Tibial artery (tissue), 4 donors: ENCODE data around the gene KLHL36.

Experiments used
- DNase-seq, 2 donors: peaks; one replicate each; pipeline ENCODE4 v3.0.0-alpha.2; 2019
- H3K27ac ChIP-seq, 2 donors: fragments of 200-600 bp; sonication (generic) in 1 of 2; 1 replicate in 1 of 2; 2 replicates in 1 of 2; pipeline ENCODE4 v1.5.1; 2018 to 2019; ENCODE audit warnings: mild to moderate bottlenecking in 1 of 2
- H3K27me3 ChIP-seq, 2 donors: fragments of 200-600 bp; sonication (generic) in 1 of 2; one replicate each; pipeline versions ENCODE4 v1.5.1 to v1.6.0; 2016 to 2019
- H3K36me3 ChIP-seq, 3 donors: fragments of 200-600 bp; sonication (generic) in 2 of 3; one replicate each; pipeline ENCODE4 v1.5.1; 2016 to 2019; ENCODE audit warnings: mild to moderate bottlenecking in 2 of 3
- H3K4me1 ChIP-seq, 4 donors: fragments of 200-600 bp; sonication (generic) in 2 of 4; 1 replicate in 3 of 4; 2 replicates in 1 of 4; pipeline ENCODE4 v1.5.1; 2016 to 2019
- H3K4me3 ChIP-seq, 2 donors: fragments of 200-600 bp; sonication (generic) in 1 of 2; 1 replicate in 1 of 2; 2 replicates in 1 of 2; pipeline ENCODE4 v1.5.1; 2018 to 2019; ENCODE audit warnings: mild to moderate bottlenecking in 2 of 2
- H3K9me3 ChIP-seq, 3 donors: fragments of 200-600 bp; sonication (generic) in 1 of 3; one replicate each; pipeline ENCODE4 v1.5.1; 2016 to 2019
- intact Hi-C: fragments of 100-400 bp; cut with DNase I; formaldehyde crosslinking; loops from one replicate; pipeline ENCODE4 v1.15.0; 2023; ENCODE audit warnings: low total_unique reads
- TF ChIP-seq, protein P1 (sequence below), 2 experiments: fragments of 200-600 bp in 1 of 2; fragments of 450-650 bp in 1 of 2; IDR thresholded peaks; one replicate each; pipeline ENCODE4 v1.5.1; 2017 to 2019; ENCODE audit warnings: antibody characterized with exemption in 2 of 2, mild to moderate bottlenecking in 1 of 2, moderate library complexity in 1 of 2

Gene KLHL36

DNA sequence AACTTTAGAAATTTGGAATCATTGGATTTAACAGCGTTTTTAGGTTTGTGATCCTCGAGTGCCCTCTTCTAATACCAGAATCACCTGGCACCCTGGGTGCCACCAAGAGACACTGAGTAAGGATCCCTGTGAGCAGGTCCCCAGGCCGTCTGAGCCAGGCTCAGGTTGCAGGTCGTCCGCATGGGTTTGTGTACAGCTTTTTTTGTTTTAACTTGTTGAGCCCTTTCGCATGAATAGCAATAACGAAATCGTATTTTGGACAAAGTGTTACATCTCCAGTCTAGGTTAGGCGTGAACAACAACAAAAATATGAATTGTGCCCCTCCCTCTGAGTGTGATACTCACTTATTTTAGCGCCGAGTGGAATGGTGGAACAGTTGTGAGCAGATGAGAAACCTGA is 62.4 kb downstream of the KLHL36 start:
- TF ChIP-seq, protein P1, sequence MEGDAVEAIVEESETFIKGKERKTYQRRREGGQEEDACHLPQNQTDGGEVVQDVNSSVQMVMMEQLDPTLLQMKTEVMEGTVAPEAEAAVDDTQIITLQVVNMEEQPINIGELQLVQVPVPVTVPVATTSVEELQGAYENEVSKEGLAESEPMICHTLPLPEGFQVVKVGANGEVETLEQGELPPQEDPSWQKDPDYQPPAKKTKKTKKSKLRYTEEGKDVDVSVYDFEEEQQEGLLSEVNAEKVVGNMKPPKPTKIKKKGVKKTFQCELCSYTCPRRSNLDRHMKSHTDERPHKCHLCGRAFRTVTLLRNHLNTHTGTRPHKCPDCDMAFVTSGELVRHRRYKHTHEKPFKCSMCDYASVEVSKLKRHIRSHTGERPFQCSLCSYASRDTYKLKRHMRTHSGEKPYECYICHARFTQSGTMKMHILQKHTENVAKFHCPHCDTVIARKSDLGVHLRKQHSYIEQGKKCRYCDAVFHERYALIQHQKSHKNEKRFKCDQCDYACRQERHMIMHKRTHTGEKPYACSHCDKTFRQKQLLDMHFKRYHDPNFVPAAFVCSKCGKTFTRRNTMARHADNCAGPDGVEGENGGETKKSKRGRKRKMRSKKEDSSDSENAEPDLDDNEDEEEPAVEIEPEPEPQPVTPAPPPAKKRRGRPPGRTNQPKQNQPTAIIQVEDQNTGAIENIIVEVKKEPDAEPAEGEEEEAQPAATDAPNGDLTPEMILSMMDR (IDR thresholded peaks at IDR 0.05), result no peak
- DNase-seq, result no peak
- no peak overlapping the region for H3K27ac ChIP-seq
- H3K27me3 ChIP-seq, result no peaks in the 10 kb centered on the region
- no peaks in the 10 kb centered on the region for H3K36me3 ChIP-seq
- H3K9me3 ChIP-seq, result no peaks in the 10 kb centered on the region
- H3K4me1 ChIP-seq, result peaks cover 0 to 6% (median 0%) of the 10 kb centered on the region in 4 donors
- intact Hi-C loops, result no loop called here
- H3K4me3 ChIP-seq, result no peak overlapping the region
